GM21515 (cell line): ENCODE results near the gene VAV2.
"Not testable (repeated sequence)": the region's sequence is repeated elsewhere in the genome, so short reads cannot be mapped to it uniquely, and the experiment has no call there.

Source experiments
- ATAC-seq: cut with Tn5 transposase; IDR thresholded peaks from one replicate; pipeline ENCODE4 v1.9.1; 2021; ENCODE audit not compliant: unreplicated experiment

VAV2 gene

DNA sequence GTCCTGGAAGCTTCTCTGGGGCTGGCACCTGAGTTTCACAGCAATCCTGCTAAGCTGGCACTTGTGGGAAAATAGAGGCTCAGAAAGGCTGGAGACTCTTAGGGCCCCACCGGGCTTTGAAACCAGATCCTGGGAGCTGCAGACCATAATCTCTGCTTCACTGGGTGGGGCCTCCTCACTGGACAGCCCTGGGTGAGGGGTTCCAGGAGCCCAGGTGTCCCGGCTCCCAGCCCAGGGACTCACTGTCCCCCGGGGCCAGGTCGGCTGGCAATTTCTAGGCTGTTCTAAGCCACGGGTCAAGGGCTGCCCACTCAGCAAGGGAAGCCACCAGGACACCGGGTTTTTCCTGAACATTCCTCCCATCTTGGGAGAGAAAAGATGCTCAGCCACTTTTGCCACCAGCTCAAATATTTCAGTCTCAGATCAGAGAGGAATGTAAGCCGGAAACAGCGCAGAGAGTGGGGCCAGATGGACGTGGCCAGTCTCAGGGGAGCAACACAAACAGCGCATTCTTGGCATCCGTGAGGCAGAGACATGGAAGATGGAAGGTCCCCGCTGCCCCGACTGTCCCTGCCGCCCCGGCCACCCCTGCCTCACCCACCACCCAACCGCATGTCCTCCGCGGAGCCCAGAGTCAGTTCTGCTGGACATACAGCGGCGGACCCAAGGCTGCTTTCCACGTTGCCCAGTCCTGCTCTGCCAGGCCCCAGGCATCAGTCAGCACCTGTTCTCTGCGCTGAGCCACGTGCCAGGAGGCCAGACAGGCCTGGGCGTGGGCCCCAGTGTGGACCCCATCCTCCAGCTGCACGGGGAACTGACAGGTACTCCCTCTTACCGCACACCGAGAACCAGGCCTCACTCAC, 72.6 kb downstream of the VAV2 start:
- no peak for ATAC-seq

GRCh38 chr9:133918111-133918813, 73.9 kb downstream of the VAV2 start:
- no peak for ATAC-seq

GRCh38 chr9:133917375-133917774, 74.7 kb downstream of the VAV2 start:
- ATAC-seq: no peak

DNA sequence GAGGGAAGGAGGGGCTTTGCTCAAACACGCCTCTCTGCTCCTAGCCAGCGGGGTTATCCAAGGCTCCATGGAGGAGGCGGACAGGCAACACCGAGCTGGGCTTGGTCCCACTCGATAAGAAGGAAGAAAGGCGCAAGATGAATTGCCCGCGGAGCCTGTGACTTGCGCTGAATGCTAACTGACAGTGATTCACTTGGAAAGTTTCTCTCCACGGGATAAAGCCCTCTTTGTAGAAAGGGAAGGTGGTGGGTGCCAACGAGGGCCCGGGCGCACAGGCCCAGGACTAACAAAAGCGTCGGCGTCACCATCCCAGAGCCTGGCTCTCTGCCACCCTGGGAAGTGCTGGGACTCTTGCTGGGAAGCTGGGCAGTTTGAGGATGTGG, 76.0 kb downstream of the VAV2 start:
- ATAC-seq: no peak

GRCh38 chr9:133915534-133916158, 76.5 kb downstream of the VAV2 start:
- ATAC-seq: no peak

DNA sequence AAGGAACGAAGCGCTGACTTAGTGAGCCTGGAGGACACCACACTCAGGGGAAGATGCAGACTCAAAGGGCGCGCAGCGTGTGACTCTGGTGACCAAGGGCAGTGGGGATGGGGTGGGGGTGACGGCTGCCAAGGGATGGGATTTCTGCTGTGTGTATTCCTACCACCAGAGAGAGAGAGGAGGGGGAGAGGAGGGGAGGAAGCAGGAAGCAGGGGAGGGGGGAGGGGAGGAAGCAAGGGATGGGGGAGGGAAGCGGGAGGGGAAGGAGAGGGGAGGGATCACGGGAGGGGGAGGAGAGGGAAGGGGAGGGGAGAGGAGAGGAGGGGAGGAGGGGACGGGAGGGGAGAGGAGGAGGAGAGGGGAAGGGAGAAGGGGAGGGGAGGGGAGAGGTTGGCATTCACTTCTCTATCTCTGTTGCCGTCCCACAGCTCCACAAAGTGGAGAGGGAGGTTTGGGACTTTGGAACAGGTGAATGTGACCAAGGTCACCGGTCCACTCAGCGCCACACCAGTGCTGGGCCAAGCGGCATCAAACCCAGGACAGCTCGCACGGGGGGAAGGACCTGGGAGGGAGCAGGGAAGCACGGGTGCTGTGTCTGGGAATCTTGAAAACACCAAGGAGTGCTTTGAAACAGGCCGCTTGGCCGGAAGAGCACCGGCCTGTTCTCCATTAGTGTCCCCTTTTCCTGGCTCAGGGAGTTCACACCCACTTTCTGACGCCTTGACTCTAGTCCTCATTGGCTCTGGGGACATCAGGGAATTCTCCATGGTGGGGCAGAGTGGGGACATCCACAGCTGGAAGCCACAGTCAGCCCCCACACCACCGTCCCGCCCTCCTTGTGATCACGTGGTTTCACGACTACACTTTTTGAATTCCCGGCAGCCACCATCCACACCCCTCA, 77.4 kb downstream of the VAV2 start:
- no peak for ATAC-seq

- no peak for ATAC-seq
Observed at GRCh38 chr9:133913571-133914369, 78.4 kb downstream of the VAV2 start.

GRCh38 chr9:133910855-133911514, 81.1 kb downstream of the VAV2 start:
- ATAC-seq: no peak

GRCh38 chr9:133906932-133907910, 84.9 kb downstream of the VAV2 start:
- ATAC-seq: no peak

DNA sequence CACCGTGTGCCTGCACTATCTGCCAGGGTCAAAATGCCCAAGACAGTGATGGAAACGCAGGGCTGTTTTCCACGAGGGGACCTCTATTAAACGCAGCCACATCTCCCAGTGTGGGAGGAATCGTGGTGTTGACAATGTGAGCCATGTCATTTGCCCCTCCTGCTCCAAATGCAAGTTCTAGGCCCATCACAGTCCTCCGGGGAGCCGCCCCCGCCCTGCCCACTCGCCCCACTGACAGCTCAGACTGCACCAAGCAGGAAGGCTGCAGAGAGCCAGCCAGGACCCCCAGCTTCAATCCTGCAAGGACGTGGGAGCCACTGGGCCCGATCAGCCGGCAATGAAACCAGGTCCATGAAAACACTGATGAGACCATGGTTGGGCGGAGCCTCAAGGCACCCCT, 85.9 kb downstream of the VAV2 start:
- no peak for ATAC-seq

DNA sequence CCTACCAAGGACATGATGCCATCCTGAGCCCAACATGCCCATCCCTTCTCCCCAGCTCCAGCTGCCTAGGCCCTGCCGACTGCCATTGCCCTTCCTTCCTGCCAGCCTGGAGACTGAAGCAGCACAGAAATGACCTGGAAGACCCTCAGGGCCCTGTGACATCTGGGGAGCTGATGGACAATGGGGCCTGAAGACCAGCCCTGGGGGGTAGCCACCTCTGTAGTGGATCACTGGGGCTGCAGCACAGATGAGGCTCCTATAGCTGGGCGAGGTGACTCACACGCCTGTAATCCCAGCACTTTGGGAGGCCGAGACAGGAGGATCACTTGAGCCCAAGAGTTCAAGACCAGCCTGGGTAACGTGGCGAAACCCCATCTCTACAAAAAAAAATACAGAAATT, 86.6 kb downstream of the VAV2 start:
- no peak for ATAC-seq

DNA sequence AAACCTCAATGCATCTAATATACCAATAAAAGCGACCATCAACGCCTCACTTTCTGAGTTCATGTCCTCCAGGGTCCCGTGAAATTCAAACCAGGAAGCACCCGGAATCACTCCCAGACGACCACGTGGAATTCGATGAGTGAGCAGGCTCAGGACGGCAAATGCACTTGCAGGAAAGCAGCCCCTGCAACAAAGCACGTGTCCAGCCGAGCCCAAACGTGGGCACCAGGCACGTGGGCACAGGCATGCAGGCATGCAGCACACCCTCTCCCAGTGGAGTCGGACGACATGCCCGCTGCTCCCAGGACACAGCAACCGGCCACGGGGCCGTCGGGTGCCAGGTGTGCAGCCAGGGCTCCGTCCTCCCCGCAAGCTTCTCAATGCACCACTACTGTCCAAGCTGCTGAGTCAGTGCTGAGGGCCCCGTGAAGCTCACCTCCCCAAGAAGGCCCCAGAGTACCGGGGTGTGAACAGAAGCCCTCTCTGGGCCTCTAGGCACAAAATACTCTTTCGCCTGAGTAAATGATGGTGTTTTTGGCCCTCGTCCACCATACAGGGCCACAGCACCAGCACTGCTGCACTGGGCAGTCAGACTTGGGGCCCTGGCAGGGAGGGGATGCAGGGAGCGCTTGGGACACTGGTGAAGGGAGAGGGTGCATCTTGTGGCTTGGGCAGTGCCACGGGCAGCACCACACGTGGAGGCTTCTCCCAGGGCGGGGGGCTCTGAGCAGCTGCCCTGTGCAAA, 87.6 kb downstream of the VAV2 start:
- ATAC-seq: no peak

DNA sequence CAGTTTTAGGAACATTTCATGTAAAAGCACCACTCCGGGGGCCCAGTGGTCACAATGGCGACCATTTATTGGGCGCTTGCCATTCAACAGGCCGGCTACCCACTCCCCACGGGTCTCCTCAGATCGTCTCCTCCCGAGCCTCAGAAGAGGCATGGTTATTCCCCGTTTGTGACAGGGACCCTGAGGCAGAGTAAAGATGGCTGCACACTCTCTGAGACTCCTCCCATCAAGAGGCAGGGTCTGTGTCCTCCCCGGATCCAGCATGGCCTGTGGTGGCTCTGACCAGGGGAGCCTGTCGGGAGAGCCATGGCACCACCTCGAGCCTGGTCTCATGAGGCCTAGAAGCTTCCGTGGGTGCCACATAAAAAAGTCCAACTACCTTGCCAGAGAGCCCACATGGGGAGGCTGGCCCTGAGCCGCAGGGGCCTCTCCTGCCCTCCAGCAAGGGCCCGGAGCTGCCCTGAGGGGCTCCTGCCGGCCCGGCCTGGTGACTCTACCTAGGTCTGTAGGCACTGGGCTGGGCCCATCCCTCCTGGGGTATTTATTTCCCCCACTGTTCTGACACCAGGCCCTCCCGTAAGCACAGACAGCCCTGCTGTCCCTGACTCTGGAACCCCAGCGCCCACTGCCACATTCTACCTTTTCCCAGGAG, 90.8 kb downstream of the VAV2 start:
- no peak for ATAC-seq

GRCh38 chr9:133897675-133898074, 94.4 kb downstream of the VAV2 start:
- no peak for ATAC-seq

DNA sequence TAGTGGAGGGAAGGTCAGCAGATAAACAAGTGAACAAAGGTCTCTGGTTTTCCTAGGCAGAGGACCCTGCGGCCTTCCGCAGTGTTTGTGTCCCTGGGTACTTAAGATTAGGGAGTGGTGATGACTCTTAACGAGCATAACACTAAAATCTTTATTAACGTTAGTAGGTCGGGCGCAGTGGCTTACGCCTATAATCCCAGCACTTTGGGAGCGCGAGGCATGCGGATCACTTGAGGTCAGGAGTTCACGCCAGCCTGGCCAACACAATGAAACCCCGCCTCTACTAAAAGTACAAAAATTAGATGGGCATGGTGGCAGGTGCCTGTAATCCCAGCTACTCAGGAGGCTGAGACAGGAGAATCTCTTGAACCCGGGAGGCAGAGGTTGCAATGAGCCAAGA, 96.1 kb downstream of the VAV2 start:
- not testable (repeated sequence) for ATAC-seq

- no peak for ATAC-seq
Observed at GRCh38 chr9:133895335-133895734, 96.8 kb downstream of the VAV2 start.
